Ovary (tissue), 3 donors: ENCODE data around the gene DUSP12.

Experiments
- POLR2A ChIP-seq: fragments of 450-650 bp; IDR thresholded peaks from one replicate; pipeline ENCODE4 v1.6.1; 2017; ENCODE audit warnings: antibody characterized with exemption, mild to moderate bottlenecking, moderate library complexity
- TF ChIP-seq, protein P1 (sequence below), 3 donors: fragments of 450-650 bp in 2 of 3; fragments of 200-600 bp in 1 of 3; IDR thresholded peaks; one replicate each; pipeline versions ENCODE4 v1.5.1 to v1.8.0; 2016 to 2022; ENCODE audit warnings: antibody characterized with exemption in 3 of 3, mild to moderate bottlenecking in 1 of 3
- donor health status: DM: no; HTN: no; CAD: no.

DNA sequence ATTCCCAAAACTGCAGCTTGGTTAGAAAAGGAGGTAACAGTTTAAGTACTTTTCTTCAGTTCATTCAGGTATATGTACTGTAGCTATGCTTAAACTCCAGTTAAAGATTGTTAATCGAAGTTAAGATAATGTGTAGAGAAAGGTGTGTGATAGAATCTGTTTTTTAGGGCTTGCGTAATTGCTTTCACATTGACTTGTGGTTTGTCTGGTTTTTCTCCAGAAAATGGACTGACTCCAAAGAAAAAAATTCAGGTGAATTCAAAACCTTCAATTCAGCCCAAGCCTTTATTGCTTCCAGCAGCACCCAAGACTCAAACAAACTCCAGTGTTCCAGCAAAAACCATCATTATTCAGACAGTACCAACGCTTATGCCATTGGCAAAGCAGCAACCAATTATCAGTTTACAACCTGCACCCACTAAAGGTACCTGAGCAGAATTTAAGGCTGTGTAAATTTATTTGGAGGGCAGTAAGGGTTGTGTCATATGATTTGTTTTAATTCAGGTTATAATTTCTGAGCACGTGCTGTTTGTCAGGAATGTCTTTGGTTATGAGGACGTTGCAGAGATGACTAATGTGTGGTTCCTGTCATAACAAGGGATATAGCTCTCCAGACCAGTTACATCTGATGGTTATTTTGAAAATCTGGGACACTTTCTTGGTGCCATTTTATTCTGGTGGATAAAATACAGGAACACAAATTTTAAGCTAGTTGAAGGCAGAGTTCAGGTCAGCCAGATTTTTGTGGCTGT lies 42.5 kb downstream of the DUSP12 start:
- TF ChIP-seq, protein P1, sequence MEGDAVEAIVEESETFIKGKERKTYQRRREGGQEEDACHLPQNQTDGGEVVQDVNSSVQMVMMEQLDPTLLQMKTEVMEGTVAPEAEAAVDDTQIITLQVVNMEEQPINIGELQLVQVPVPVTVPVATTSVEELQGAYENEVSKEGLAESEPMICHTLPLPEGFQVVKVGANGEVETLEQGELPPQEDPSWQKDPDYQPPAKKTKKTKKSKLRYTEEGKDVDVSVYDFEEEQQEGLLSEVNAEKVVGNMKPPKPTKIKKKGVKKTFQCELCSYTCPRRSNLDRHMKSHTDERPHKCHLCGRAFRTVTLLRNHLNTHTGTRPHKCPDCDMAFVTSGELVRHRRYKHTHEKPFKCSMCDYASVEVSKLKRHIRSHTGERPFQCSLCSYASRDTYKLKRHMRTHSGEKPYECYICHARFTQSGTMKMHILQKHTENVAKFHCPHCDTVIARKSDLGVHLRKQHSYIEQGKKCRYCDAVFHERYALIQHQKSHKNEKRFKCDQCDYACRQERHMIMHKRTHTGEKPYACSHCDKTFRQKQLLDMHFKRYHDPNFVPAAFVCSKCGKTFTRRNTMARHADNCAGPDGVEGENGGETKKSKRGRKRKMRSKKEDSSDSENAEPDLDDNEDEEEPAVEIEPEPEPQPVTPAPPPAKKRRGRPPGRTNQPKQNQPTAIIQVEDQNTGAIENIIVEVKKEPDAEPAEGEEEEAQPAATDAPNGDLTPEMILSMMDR (IDR thresholded peaks at IDR 0.05), result no peak
- no peak for TF ChIP-seq POLR2A
